Endothelial cell (in vitro differentiated cells): ENCODE results near the gene DNAH10. TPM values are rescaled to one million over a fixed set of nuclear protein-coding genes. Genes with fewer than 3 reads are reported as not detected.

Experiments
- DNase-seq: peaks from one replicate; pipeline ENCODE4 v3.0.0; 2021; ENCODE audit warnings: low spot score
- H3K27ac Mint-ChIP-seq: one replicate; pipeline ENCODE4 v1.8.0; 2021; ENCODE audit warnings: mixed read lengths, inconsistent platforms; ENCODE audit not compliant: unreplicated experiment
- H3K27me3 Mint-ChIP-seq: one replicate; pipeline ENCODE4 v1.8.0; 2021; ENCODE audit warnings: mild to moderate bottlenecking, moderate library complexity, mixed read lengths, inconsistent platforms; ENCODE audit not compliant: unreplicated experiment
- H3K36me3 Mint-ChIP-seq: one replicate; pipeline ENCODE4 v1.8.0; 2021; ENCODE audit warnings: mild to moderate bottlenecking, low read depth, mixed read lengths, inconsistent platforms; ENCODE audit not compliant: unreplicated experiment
- H3K4me1 Mint-ChIP-seq: one replicate; pipeline ENCODE4 v1.8.0; 2021; ENCODE audit warnings: mild to moderate bottlenecking, mixed read lengths, inconsistent platforms; ENCODE audit not compliant: unreplicated experiment
- H3K4me3 Mint-ChIP-seq: one replicate; pipeline ENCODE4 v1.8.0; 2021; ENCODE audit warnings: mild to moderate bottlenecking, mixed read lengths, inconsistent platforms; ENCODE audit not compliant: unreplicated experiment
- H3K9me3 Mint-ChIP-seq: one replicate; pipeline ENCODE4 v1.8.0; 2021; ENCODE audit warnings: mixed read lengths, inconsistent platforms; ENCODE audit not compliant: unreplicated experiment
- CTCF ChIP-seq: fragments of 200-600 bp; sonication (generic); IDR thresholded peaks from one replicate; pipeline ENCODE4 v1.5.0; 2021; ENCODE audit warnings: antibody characterized with exemption; ENCODE audit not compliant: unreplicated experiment
- total RNA-seq: library from RNA; stranded (reverse); fragmentation: NEBNext Ultra II Directional; extraction: Animal tissue kit (Norgen Biotek cat#: 25700); gene quantifications from one replicate; pipeline ENCODE4 v1.2.1, GENCODE V29; 2021; ENCODE audit not compliant: unreplicated experiment

DNAH10 gene
- total RNA-seq, 1 donor from 2014 or later: 1.2 TPM

GRCh38 chr12:123939716-123940626 is 177.9 kb downstream of the DNAH10 start:
- no peak for TF ChIP-seq CTCF
- Mint-ChIP-seq H3K27ac (no peak overlapping the region), H3K4me3 (no peak overlapping the region), H3K4me1 (peaks cover 4% of the 10 kb centered on the region), H3K9me3 (peaks cover 8% of the 10 kb centered on the region), H3K36me3 (peaks cover 47% of the 10 kb centered on the region), H3K27me3 (peaks cover 10% of the 10 kb centered on the region)
- DNase-seq: no peak

- Mint-ChIP-seq H3K36me3 (peaks cover 47% of the 10 kb centered on the region), H3K4me1 (peaks cover 4% of the 10 kb centered on the region), H3K9me3 (peaks cover 8% of the 10 kb centered on the region), H3K27ac (no peak overlapping the region), H3K27me3 (peaks cover 10% of the 10 kb centered on the region), H3K4me3 (no peak overlapping the region)
- no peak for DNase-seq
- no peak for TF ChIP-seq CTCF
These were observed 178.5 kb downstream of the DNAH10 start for GRCh38 chr12:123940627-123940966.

GRCh38 chr12:123941000-123941399 is 178.9 kb downstream of the DNAH10 start:
- Mint-ChIP-seq H3K4me3 (no peak overlapping the region), H3K27me3 (peaks cover 13% of the 10 kb centered on the region), H3K36me3 (peaks cover 47% of the 10 kb centered on the region), H3K27ac (no peak overlapping the region), H3K4me1 (peaks cover 4% of the 10 kb centered on the region), H3K9me3 (peaks cover 8% of the 10 kb centered on the region)
- no peak for TF ChIP-seq CTCF
- no peak for DNase-seq

GRCh38 chr12:123941624-123942237 is 179.6 kb downstream of the DNAH10 start:
- H3K27ac Mint-ChIP-seq: no peak overlapping the region
- H3K4me3 Mint-ChIP-seq: peak overlapping the region; percentile 68
- H3K27me3 Mint-ChIP-seq: peaks cover 11% of the 10 kb centered on the region
- H3K9me3 Mint-ChIP-seq: peaks cover 8% of the 10 kb centered on the region
- peaks cover 4% of the 10 kb centered on the region for H3K4me1 Mint-ChIP-seq
- DNase-seq: no peak
- peaks cover 41% of the 10 kb centered on the region for H3K36me3 Mint-ChIP-seq
- no peak for TF ChIP-seq CTCF

- Mint-ChIP-seq H3K4me1 (peaks cover 4% of the 10 kb centered on the region), H3K4me3 (peak overlapping the region; percentile 83), H3K27me3 (peaks cover 10% of the 10 kb centered on the region), H3K36me3 (peaks cover 41% of the 10 kb centered on the region), H3K27ac (no peak overlapping the region), H3K9me3 (peaks cover 8% of the 10 kb centered on the region)
- no peak for TF ChIP-seq CTCF
- no peak for DNase-seq
These were observed 180.1 kb downstream of the DNAH10 start for GRCh38 chr12:123942238-123942653.
